Measurements from ENCODE around the gene MOXD1. TPM values are rescaled to one million over a fixed set of nuclear protein-coding genes. Genes with fewer than 3 reads are reported as not detected.

Gene MOXD1
- total RNA-seq, 2 donors from 2014 or later, result 0.56 to 17.3 TPM

DNA sequence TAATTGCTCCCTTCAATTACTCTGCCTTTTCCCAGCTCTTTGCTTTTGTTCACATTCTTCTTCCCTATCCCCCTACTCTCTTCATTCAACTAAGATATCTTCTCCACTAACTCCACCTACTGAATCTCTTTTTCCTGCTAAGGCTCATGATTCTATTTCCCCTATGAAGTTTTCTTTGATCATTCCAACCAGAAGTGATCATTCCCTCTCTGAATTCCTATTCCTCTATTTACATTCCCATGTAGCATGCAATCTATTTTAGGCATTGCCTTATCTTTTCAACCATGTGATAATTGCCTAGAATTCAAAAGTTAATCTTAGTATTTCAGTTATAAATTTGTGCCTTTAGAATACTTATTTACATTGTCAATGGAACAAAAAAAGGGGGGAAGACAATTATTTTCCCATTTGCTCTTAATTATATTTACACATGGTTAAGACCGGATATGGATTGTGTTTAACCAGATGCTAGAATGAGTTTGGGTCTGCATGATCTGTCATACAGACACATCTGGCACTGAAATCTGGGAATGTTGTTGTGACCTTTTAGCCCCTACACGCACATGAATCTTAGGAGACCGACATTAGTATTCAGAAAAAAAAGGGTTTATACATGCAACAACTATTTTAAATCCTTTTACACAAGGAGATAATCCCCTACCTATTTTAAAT lies 20.8 kb downstream of the MOXD1 start:
- DNase-seq (ENCODE audit: low spot score) (no peak), ATAC-seq (ENCODE audit: insufficient number of reproducible peaks, low FRiP score, low read depth) (no peak)
- Histone ChIP-seq H3K4me1 (ENCODE audit: control insufficient read depth in 1 of 2, low read depth in 2 of 2) (no peaks in the 10 kb centered on the region), H3K36me3 (no peaks in the 10 kb centered on the region), H3K27me3 (replicated peaks; ENCODE audit: insufficient read depth) (no peaks in the 10 kb centered on the region), H3K9me3 (no peaks in the 10 kb centered on the region), H3K27ac (no peak overlapping the region), H3K4me3 (no peak overlapping the region)
- TF ChIP-seq, protein P1, sequence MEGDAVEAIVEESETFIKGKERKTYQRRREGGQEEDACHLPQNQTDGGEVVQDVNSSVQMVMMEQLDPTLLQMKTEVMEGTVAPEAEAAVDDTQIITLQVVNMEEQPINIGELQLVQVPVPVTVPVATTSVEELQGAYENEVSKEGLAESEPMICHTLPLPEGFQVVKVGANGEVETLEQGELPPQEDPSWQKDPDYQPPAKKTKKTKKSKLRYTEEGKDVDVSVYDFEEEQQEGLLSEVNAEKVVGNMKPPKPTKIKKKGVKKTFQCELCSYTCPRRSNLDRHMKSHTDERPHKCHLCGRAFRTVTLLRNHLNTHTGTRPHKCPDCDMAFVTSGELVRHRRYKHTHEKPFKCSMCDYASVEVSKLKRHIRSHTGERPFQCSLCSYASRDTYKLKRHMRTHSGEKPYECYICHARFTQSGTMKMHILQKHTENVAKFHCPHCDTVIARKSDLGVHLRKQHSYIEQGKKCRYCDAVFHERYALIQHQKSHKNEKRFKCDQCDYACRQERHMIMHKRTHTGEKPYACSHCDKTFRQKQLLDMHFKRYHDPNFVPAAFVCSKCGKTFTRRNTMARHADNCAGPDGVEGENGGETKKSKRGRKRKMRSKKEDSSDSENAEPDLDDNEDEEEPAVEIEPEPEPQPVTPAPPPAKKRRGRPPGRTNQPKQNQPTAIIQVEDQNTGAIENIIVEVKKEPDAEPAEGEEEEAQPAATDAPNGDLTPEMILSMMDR (IDR thresholded peaks at IDR 0.05), result no peak

DNA sequence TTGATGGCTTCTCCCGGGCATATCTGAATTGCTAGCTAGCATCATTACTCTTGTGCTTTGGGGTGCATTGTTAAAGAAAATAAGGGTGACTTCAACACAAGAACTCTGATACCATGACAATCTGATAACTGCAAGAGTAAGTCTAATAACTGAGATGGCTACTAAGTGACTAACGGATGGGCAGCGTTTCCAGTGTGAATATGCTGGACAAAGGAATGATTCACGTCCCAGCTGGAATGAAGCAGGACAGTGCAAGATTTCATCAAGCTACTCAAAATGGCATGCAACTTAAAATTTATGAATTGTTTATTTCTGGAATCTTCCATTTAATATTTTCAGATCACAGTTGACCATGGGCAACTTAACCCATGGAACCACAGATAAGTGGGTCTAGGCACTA lies 31.7 kb downstream of the MOXD1 start:
- Histone ChIP-seq H3K9me3 (no peaks in the 10 kb centered on the region), H3K4me1 (ENCODE audit: control insufficient read depth in 1 of 2, low read depth in 2 of 2) (no peaks in the 10 kb centered on the region), H3K27me3 (replicated peaks; ENCODE audit: insufficient read depth) (no peaks in the 10 kb centered on the region), H3K27ac (no peak overlapping the region), H3K4me3 (no peak overlapping the region), H3K36me3 (no peaks in the 10 kb centered on the region)
- ATAC-seq (ENCODE audit: insufficient number of reproducible peaks, low FRiP score, low read depth), result no peak
- DNase-seq (ENCODE audit: low spot score), result no peak
- TF ChIP-seq, protein P1 (IDR thresholded peaks at IDR 0.05), result no peak

DNA sequence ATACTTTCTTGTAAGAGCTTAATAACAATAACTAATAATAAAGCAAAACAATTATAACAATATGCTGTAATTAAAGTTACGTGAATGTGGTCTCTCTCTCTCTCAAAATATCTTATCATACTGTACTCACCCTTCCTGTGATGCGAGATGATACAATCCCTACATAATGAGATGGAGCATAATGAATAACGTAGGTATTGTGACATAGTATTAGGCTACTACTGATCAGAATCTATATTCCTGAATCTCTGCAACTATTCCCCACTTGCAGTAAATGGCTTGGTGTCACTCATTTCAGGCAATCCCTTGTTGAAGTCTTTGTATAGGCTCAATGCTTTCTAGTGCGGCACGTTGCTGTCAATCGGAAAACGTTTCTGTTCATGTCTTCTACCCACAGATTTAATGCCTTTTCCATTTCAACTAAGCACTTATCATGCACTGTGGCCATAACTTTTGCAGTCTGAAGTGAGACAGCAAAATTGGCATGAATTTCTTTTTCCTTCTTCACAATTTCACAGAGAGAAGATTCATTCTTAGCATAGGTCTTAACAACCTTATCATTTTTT lies 32.3 kb downstream of the MOXD1 start:
- H3K27ac ChIP-seq, result no peak overlapping the region
- no peak for DNase-seq (ENCODE audit: low spot score)
- no peak for ATAC-seq (ENCODE audit: insufficient number of reproducible peaks, low FRiP score, low read depth)
- no peaks in the 10 kb centered on the region for H3K36me3 ChIP-seq
- no peaks in the 10 kb centered on the region for H3K4me1 ChIP-seq (ENCODE audit: control insufficient read depth in 1 of 2, low read depth in 2 of 2)
- H3K27me3 ChIP-seq (replicated peaks; ENCODE audit: insufficient read depth), result no peaks in the 10 kb centered on the region
- TF ChIP-seq, protein P1 (IDR thresholded peaks at IDR 0.05), result no peak
- H3K9me3 ChIP-seq, result no peaks in the 10 kb centered on the region
- no peak overlapping the region for H3K4me3 ChIP-seq

DNA sequence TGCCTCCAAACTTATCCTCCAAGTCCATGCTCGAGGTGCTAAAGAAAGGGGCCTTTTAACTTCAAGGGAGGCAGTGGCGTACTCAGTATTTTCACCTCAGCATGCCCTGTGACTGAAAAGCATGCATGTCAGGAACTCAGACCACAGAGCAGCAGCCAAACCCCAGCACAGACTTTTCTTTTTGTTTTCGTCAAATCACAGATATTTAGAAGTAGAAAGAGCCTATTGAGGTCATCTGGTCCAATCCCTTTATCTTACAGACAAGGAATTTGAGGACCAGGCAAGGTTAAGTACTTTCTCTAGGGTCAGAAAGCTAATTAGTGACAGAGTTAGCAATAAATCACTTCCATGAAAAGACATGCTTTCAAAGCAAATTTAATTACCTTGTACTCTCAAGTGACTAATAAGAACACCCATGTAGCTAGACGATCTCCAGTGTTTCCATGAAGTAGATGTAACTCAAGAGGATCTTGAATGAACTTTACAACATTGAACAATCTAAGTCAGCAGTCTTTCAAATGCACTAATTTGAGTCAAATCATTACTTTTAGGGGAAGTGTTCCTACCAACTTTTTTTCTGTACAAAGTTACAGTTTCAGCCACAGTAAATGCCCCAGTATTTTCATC lies 35.9 kb downstream of the MOXD1 start:
- TF ChIP-seq, protein P1 (IDR thresholded peaks at IDR 0.05), result no peak
- ATAC-seq (ENCODE audit: insufficient number of reproducible peaks, low FRiP score, low read depth), result no peak

GRCh38 chr6:132364306-132365074 lies 36.8 kb downstream of the MOXD1 start:
- H3K4me1 ChIP-seq (ENCODE audit: control insufficient read depth in 1 of 2, low read depth in 2 of 2), result no peaks in the 10 kb centered on the region
- no peak for ATAC-seq (ENCODE audit: insufficient number of reproducible peaks, low FRiP score, low read depth)
- no peaks in the 10 kb centered on the region for H3K36me3 ChIP-seq
- TF ChIP-seq, protein P1 (IDR thresholded peaks at IDR 0.05), result no peak
- H3K4me3 ChIP-seq, result no peak overlapping the region
- no peaks in the 10 kb centered on the region for H3K9me3 ChIP-seq
- H3K27me3 ChIP-seq (replicated peaks; ENCODE audit: insufficient read depth), result no peaks in the 10 kb centered on the region
- DNase-seq (ENCODE audit: low spot score), result no peak
- H3K27ac ChIP-seq, result no peak overlapping the region

More for the DNA sequence above, 35.9 kb downstream of the MOXD1 start:
- Histone ChIP-seq H3K4me3 (no peak overlapping the region), H3K36me3 (no peaks in the 10 kb centered on the region), H3K27me3 (replicated peaks; ENCODE audit: insufficient read depth) (no peaks in the 10 kb centered on the region), H3K9me3 (no peaks in the 10 kb centered on the region), H3K4me1 (ENCODE audit: control insufficient read depth in 1 of 2, low read depth in 2 of 2) (no peaks in the 10 kb centered on the region), H3K27ac (no peak overlapping the region)
- DNase-seq (ENCODE audit: low spot score), result no peak
